RWPE1 (cell line): ENCODE results near the gene H2AZ1.
A peak's percentile ranks its signal among the peaks of the same experiment; 100 is the strongest.

Experiments
- CTCF ChIA-PET: fragments of 350-600 bp; sonication (Branson Sonifier 250); formaldehyde crosslinking; extraction: SDS; loops from one replicate; lab custom pipeline; 2021; lab: Yijun Ruan, JAX
- POLR2A ChIA-PET: fragments of 400-600 bp; formaldehyde crosslinking; extraction: SDS; loops from one replicate; lab custom pipeline; 2020; ENCODE audit warnings: antibody characterized with exemption; ENCODE audit not compliant: low non-redundant PET; lab: Yijun Ruan, JAX
- DNase-seq: peaks from one replicate; pipeline ENCODE4 v3.0.0; 2012; ENCODE audit warnings: low spot score
- H3K27ac ChIP-seq: fragments of 450-650 bp; 2 replicates; pipeline ENCODE4 v1.5.1; 2017
- TF ChIP-seq, protein P1 (sequence below): fragments of 450-650 bp; conservative IDR thresholded peaks from 2 replicates; pipeline ENCODE4 v1.5.1; 2017; ENCODE audit warnings: low read depth, mild to moderate bottlenecking

Gene H2AZ1

DNA sequence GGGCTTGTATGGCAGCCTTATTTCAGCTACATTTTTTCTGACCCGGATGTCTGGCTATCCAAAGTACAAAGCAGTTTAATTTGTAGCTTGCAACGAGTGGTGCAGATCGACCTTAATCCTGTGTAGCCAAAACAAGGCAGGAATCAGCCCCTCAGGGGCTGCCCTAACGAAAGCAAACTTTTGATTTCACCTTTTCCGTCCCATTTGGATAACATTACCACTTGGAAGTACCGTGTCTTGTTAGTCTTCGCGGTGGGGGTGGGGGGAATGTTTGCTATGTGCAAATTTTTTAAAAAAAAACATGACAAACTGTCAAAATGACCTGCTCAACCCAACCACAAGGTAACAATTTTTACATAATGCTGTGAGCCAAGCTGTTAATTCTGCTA lies 2.9 kb downstream of the H2AZ1 start:
- ChIA-PET POLR2A (no interaction called here), CTCF (interaction anchor here (0.6 kb wide), 1 partner anchor 437 kb away, joined by 4 read pairs; no protein-coding TSS in a partner anchor)
- TF ChIP-seq, protein P1, sequence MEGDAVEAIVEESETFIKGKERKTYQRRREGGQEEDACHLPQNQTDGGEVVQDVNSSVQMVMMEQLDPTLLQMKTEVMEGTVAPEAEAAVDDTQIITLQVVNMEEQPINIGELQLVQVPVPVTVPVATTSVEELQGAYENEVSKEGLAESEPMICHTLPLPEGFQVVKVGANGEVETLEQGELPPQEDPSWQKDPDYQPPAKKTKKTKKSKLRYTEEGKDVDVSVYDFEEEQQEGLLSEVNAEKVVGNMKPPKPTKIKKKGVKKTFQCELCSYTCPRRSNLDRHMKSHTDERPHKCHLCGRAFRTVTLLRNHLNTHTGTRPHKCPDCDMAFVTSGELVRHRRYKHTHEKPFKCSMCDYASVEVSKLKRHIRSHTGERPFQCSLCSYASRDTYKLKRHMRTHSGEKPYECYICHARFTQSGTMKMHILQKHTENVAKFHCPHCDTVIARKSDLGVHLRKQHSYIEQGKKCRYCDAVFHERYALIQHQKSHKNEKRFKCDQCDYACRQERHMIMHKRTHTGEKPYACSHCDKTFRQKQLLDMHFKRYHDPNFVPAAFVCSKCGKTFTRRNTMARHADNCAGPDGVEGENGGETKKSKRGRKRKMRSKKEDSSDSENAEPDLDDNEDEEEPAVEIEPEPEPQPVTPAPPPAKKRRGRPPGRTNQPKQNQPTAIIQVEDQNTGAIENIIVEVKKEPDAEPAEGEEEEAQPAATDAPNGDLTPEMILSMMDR = no peak
- DNase-seq = no peak
- peak overlapping the region; percentile 97 for H3K27ac ChIP-seq

DNA sequence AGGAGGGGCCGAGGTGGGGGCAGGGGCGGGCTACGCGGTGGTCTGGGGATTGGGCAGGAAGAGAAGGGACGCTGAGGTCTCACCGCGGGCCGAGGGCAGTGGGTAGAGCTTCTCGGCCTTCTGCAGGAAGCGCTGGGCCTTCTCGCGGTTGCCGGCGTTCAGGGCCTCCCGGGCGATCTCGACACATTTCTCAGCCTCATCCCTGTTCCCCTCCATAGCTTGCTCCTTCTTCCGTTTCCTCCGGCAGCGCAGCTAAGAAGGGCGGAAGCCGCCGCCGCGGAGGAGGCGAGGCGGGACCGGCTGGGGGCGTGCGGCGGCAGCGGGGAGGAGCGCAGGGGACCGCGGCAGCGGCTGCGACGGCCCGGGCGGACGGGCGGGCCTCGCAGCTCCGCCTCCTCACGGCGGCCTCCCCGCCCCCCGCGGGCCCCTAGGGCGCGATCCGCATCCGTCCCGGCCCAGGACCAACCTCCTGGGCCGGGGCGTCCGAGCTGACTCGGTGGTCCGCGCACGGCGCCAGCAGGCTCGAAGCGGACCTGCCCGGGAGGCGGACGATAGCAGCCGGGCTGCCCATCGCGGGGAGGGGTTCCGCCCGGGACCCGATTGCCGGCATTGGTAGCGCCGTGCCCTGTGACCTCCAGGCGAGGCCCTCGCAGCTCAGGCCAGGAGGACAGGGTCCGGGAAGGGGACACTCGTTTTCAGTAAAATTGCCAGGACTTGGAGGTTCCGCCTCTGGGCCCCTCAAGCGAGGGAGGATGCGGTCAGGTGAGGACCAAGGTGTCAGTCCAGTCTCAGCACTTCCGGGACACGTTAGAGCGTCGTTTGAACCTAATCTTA lies 3.5 kb downstream of the H2AZ1 start, which contains the start of gene DNAJB14:
DNAJB14 (minus strand) TSS at position 263 of the 834 bp plus-strand sequence; CDS start at position 216, 47 bp downstream.
- peak; percentile 57 for DNase-seq
- CTCF ChIA-PET = interaction anchor here (0.6 to 0.9 kb wide), 3 partner anchors 52 to 437 kb away, joined by 3 to 4 read pairs (median 3); partner anchors contain the start of gene LAMTOR3

DNA sequence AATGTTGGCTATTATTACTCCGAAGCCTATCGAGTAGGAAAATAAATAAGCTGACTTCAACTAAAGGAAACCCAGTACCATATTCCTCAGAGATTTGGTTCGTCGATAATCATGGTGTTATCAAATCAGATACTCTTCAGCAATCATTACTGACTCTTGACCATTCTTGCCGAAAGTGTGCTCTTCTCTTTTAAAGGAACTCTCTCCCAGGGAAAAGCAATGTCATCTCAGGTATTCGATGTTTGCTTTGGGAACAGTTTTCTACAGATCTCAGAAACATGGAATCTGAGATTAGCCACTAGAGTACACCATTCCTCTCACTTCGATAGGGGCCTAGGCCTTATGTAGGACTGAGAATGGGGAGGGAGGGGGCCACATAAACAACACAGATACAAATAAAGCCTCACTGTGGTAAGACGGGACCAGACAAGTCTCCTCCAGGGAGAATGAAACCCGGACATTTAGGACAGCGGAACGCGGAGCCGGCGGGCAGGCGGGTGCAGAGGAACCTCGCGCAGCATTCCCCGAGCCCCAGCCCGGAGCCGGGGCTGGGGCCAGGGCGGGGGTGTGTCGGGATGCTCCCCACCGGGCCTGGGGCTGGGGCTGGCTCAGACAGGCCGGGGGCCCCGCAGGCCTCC lies 4.2 kb downstream of the H2AZ1 start:
- CTCF ChIA-PET = interaction anchor here (0.5 to 0.9 kb wide), 3 partner anchors 51 to 389 kb away, joined by 3 read pairs; partner anchors contain the start of gene LAMTOR3

More for the DNA sequence above, 3.5 kb downstream of the H2AZ1 start, which contains the start of gene DNAJB14:
- POLR2A ChIA-PET = no interaction called here
- TF ChIP-seq, protein P1 = no peak
- peak within 1 kb of the TSS; percentile 97 for H3K27ac ChIP-seq

DNA sequence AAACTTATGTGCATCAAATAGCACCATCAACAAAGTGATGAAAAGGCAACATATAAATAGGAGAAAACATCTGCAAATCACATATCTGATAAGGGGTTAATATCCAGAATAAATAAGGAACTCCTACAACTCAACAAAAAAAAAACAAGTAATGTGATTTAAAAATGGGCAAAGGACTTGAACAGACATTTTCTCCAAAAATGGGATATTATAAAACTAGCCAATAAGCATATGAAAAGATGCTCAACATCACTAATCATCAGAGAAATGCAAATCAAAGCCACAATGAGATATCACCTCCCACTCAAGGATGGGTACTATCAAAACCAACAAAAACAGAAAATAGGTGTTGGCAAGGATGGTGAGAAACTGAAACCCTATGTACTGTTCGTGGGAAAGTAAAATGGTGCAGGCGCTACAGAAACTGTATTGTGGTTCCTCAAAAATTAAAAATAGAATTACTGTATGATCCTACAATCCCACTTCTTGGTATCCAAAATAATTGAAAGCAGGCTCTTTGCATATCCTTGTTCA lies 6.1 kb downstream of the H2AZ1 start:
- POLR2A ChIA-PET = no interaction called here
- TF ChIP-seq, protein P1 = no peak
- no peak overlapping the region for H3K27ac ChIP-seq
- CTCF ChIA-PET = interaction anchor here (1.1 kb wide), 1 partner anchor 132 kb away, joined by 5 read pairs; no protein-coding TSS in a partner anchor
- no peak for DNase-seq

More for the DNA sequence above, 4.2 kb downstream of the H2AZ1 start:
- H3K27ac ChIP-seq = peak overlapping the region; percentile 97
- POLR2A ChIA-PET = no interaction called here
- TF ChIP-seq, protein P1 = no peak
- peak; percentile 36 for DNase-seq

DNA sequence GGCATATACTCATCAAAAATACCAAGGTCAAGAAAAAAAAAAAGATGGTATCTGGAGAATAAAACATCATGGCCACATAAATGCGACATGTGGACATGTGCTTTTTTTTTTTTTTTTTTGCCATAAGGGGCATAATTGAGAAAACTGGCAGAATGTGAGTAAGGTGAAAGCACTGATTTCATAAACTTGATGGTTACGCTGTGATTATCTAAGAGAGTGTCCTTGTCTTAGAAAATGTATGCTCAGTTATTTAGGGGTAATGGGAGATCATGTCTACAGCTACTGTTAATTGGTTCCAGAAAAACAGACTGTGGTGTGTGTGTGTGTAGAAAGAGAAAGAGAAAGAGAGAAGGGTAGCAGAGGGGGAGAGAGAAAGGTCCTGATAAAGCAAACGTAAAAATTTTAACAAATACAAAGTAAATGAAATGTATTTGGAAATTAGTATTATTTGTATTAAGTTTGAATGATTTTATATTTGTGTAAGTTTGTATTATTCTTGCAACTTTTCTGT lies 11.8 kb downstream of the H2AZ1 start:
- DNase-seq = no peak
- H3K27ac ChIP-seq = no peak overlapping the region
- TF ChIP-seq, protein P1 = no peak
- CTCF ChIA-PET = interaction anchor here (0.6 kb wide), 1 partner anchor 140 kb away, joined by 6 read pairs; no protein-coding TSS in a partner anchor
- POLR2A ChIA-PET = no interaction called here

DNA sequence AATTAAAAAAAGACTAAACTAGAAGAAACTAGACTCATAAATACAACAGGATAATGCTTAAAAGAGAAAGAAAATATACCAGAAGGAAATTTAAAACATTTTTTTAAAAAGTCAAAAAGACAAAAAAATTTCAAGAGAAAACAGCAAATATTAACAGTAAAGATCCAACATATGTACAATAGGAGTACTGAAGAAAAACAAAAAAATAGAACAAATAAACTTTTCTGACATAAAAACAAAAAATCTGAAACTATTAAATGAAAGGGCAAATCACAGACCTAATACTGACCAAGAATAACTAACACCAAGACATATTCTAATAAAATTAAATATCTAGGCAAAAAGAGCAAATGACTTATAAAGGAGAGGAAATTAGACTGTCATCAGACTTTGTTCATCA lies 15.2 kb downstream of the H2AZ1 start:
- POLR2A ChIA-PET = no interaction called here
- DNase-seq = no peak
- CTCF ChIA-PET = no interaction called here
- TF ChIP-seq, protein P1 = no peak
- H3K27ac ChIP-seq = no peak overlapping the region
